Measurements from ENCODE around the gene COG5. TPM values are rescaled to one million over a fixed set of nuclear protein-coding genes. Genes with fewer than 3 reads are reported as not detected.

Gene COG5
- polyA plus RNA-seq, 1 of the 3 experiments (the other 2 are of a cell fraction), result 21.2 TPM

DNA sequence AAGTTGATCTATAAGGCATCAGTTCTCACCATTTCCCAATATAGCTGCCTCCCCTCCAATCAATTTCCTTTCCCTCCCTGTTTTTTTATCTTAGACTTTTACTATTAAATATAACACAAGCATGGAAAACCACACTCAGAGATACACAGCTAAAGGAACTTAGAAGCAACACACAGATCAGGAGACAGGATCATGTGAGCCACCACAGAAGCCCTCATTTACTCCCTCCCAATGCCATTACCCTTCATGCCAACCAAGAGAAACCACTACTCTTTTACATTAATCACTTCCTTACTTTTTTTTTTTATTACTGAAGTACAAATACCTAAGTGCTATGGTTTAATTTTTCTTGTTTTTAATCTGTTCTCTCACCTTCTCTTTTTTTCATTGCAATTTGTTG is 33.0 kb downstream of the COG5 start:
- Histone ChIP-seq H3F3A (replicated peaks; ENCODE audit: insufficient read depth) (no peaks in the 10 kb centered on the region), H3K36me3 (replicated peaks in 1 of 2; ENCODE audit: control insufficient read depth in 1 of 2, insufficient read depth in 2 of 2, low read length in 1 of 2) (peaks cover 13 to 39% of the 10 kb centered on the region in 2 experiments), H3K4me1 (ENCODE audit: control insufficient read depth in 1 of 2, insufficient read depth in 2 of 2, low read depth in 1 of 2, low read length in 1 of 2) (peaks cover 0 to 2% of the 10 kb centered on the region in 2 experiments; a peak in 1 of 4 replicates), H3K4me3 (ENCODE audit: low read depth in 2 of 2, low read length in 1 of 2) (no peak overlapping the region), H3K9me3 (0 out of 2 replicates have a peak, but pooled peaks cover 3% of the 10 kb centered on the region), H3K27ac (ENCODE audit: low read depth in 2 of 2, low read length in 1 of 2) (no peak overlapping the region), H3K79me2 (ENCODE audit: insufficient read depth) (peaks cover 20% of the 10 kb centered on the region), H3K9ac (no peak overlapping the region), H4K20me1 (ENCODE audit: insufficient read depth) (no peaks in the 10 kb centered on the region), H2AFZ (ENCODE audit: low read depth) (no peak overlapping the region), H3K9me2 (no peaks in the 10 kb centered on the region), H3K27me3 (ENCODE audit: insufficient read depth) (no peaks in the 10 kb centered on the region), H3K4me2 (no peak overlapping the region)
- no peak for DNase-seq
- TF ChIP-seq, protein P1, sequence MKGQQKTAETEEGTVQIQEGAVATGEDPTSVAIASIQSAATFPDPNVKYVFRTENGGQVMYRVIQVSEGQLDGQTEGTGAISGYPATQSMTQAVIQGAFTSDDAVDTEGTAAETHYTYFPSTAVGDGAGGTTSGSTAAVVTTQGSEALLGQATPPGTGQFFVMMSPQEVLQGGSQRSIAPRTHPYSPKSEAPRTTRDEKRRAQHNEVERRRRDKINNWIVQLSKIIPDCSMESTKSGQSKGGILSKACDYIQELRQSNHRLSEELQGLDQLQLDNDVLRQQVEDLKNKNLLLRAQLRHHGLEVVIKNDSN (IDR thresholded peaks at IDR 0.05; ENCODE audit: borderline replicate concordance, low read depth), result no peak
- no peak for TF ChIP-seq RCOR1 (IDR thresholded peaks at IDR 0.05; ENCODE audit: low read length)
- TF ChIP-seq ELF1 (IDR thresholded peaks at IDR 0.05), result no peak
- TF ChIP-seq SMC3 (IDR thresholded peaks at IDR 0.05; ENCODE audit: low read depth, low read length), result no peak
- no peak for TF ChIP-seq NRF1 (IDR thresholded peaks at IDR 0.05; ENCODE audit: low read depth, low read length)
- no peak for TF ChIP-seq RAD21 (IDR thresholded peaks at IDR 0.05; ENCODE audit: low read length)
- TF ChIP-seq, protein P2, sequence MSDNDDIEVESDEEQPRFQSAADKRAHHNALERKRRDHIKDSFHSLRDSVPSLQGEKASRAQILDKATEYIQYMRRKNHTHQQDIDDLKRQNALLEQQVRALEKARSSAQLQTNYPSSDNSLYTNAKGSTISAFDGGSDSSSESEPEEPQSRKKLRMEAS (IDR thresholded peaks at IDR 0.05; ENCODE audit: low read depth), result no peak
- TF ChIP-seq, protein P3, sequence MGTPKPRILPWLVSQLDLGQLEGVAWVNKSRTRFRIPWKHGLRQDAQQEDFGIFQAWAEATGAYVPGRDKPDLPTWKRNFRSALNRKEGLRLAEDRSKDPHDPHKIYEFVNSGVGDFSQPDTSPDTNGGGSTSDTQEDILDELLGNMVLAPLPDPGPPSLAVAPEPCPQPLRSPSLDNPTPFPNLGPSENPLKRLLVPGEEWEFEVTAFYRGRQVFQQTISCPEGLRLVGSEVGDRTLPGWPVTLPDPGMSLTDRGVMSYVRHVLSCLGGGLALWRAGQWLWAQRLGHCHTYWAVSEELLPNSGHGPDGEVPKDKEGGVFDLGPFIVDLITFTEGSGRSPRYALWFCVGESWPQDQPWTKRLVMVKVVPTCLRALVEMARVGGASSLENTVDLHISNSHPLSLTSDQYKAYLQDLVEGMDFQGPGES (IDR thresholded peaks at IDR 0.05; ENCODE audit: low read depth, low read length), result no peak
- TF ChIP-seq, protein P4, sequence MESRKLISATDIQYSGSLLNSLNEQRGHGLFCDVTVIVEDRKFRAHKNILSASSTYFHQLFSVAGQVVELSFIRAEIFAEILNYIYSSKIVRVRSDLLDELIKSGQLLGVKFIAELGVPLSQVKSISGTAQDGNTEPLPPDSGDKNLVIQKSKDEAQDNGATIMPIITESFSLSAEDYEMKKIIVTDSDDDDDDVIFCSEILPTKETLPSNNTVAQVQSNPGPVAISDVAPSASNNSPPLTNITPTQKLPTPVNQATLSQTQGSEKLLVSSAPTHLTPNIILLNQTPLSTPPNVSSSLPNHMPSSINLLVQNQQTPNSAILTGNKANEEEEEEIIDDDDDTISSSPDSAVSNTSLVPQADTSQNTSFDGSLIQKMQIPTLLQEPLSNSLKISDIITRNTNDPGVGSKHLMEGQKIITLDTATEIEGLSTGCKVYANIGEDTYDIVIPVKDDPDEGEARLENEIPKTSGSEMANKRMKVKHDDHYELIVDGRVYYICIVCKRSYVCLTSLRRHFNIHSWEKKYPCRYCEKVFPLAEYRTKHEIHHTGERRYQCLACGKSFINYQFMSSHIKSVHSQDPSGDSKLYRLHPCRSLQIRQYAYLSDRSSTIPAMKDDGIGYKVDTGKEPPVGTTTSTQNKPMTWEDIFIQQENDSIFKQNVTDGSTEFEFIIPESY (IDR thresholded peaks at IDR 0.05; ENCODE audit: borderline replicate concordance, low read depth), result no peak
- no peak for TF ChIP-seq SIN3A (IDR thresholded peaks at IDR 0.05; ENCODE audit: borderline replicate concordance, low read depth, low read length)
- TF ChIP-seq, protein P5, sequence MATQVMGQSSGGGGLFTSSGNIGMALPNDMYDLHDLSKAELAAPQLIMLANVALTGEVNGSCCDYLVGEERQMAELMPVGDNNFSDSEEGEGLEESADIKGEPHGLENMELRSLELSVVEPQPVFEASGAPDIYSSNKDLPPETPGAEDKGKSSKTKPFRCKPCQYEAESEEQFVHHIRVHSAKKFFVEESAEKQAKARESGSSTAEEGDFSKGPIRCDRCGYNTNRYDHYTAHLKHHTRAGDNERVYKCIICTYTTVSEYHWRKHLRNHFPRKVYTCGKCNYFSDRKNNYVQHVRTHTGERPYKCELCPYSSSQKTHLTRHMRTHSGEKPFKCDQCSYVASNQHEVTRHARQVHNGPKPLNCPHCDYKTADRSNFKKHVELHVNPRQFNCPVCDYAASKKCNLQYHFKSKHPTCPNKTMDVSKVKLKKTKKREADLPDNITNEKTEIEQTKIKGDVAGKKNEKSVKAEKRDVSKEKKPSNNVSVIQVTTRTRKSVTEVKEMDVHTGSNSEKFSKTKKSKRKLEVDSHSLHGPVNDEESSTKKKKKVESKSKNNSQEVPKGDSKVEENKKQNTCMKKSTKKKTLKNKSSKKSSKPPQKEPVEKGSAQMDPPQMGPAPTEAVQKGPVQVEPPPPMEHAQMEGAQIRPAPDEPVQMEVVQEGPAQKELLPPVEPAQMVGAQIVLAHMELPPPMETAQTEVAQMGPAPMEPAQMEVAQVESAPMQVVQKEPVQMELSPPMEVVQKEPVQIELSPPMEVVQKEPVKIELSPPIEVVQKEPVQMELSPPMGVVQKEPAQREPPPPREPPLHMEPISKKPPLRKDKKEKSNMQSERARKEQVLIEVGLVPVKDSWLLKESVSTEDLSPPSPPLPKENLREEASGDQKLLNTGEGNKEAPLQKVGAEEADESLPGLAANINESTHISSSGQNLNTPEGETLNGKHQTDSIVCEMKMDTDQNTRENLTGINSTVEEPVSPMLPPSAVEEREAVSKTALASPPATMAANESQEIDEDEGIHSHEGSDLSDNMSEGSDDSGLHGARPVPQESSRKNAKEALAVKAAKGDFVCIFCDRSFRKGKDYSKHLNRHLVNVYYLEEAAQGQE (IDR thresholded peaks at IDR 0.05; ENCODE audit: low read depth, low read length), result no peak
- no peak for TF ChIP-seq EZH2phosphoT487 (IDR thresholded peaks at IDR 0.05; ENCODE audit: borderline replicate concordance, low read depth)
- POLR2A ChIA-PET, result interaction anchor here (0.7 kb wide), 1 partner anchor 48 kb away, joined by 3 read pairs; no protein-coding TSS in a partner anchor
- CTCF ChIA-PET, result interaction anchor here (1.3 kb wide), 1 partner anchor 49 kb away, joined by 3 read pairs; the partner anchor contains the start of gene BCAP29

Data from SK-N-SH (cell line).